ENCODE results near the gene DLX1.
A peak's percentile ranks its signal among the peaks of the same experiment; 100 is the strongest.

The DLX1 gene

DNA sequence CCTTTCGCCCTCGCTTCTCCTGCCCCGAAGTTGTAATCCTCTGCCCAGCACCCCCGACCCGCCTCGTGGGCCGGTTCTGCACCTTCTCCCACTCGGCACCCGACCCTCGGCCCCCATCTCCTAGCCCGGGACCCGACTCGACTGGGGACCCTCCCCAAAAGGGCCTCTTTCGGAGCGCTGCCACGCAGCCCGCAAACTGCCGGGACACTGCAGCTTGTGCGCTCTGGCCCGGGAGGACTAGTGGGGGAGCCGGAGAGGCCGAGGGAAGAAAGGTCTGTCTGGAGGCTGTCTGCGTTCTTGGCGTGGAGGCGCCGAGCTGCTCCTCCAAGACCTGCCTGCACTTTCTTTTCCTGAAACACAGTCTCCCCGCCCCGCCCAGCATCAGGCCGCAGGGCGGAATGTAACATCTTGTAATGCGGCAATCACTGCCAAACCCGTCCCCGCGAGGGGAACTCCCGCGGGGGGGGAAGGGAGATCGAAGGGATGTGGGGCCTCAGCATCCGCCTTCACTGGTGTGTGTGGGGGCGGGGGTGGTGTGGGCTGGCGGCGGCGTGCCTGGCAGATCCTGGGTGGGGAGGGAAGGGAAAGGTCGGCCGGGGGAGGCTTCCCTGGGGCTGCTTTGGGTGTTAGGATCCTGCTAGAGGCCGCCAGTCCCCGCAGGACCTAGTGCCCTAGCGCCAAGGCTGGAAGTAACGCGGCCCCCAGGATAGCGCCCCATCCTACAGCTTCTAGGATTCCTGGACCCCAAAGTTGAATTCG lies 10.0 kb downstream of the DLX1 start:
- peak; percentile 77 for DNase-seq
- Mint-ChIP-seq H3K27me3 (peaks cover 97% of the 10 kb centered on the region), H3K4me3 (peak overlapping the region; percentile 77), H3K4me1 (peaks cover 39% of the 10 kb centered on the region), H3K36me3 (peaks cover 3% of the 10 kb centered on the region), H3K9me3 (no peaks in the 10 kb centered on the region), H3K27ac (peak overlapping the region; percentile 64)
- CTCF ChIA-PET, result interaction anchor here (1.1 to 2.5 kb wide), 3 partner anchors 10 to 387 kb away, joined by 3 to 11 read pairs (median 6); partner anchors contain the start of gene DLX1

DNA sequence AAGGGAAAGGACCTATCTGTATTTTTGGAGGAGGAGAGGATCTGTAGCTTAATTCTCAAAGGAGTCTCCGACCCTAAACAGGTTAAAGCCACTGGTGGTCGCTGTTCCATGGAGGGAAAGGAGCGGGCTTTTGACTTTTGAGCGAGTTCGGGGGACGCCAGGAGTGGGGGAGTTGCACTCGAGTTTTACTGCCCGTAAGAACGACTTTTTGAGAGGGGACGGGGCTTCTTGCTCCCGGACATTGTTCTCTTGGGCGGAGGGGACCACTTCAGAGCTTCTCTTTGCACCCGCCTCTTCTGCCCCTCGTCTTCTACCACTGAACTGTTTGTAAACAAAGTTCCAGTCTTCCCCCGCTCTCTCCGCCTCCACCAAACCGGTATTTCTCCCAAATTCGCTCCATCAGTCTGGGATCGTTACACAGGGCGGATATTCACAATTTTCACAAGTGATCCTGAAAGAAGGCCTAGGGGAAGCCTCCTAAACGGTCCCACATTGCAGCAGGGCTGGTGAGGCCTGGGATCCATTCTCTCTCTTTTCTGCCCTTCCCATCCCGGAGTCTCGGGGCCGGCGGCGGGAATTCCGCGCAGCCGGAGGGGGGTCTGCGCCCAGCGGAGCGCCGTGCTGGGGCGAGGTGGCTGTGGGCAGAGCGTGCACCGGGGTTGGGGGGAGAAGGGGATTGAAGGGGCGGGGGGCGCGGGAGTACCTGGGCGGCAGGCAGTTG lies 10.8 kb downstream of the DLX1 start:
- no peak for DNase-seq
- Mint-ChIP-seq H3K27ac (no peak overlapping the region), H3K27me3 (peaks cover 97% of the 10 kb centered on the region), H3K4me1 (peaks cover 42% of the 10 kb centered on the region), H3K4me3 (peak overlapping the region; percentile 77), H3K9me3 (no peaks in the 10 kb centered on the region), H3K36me3 (peaks cover 3% of the 10 kb centered on the region)
- CTCF ChIA-PET, result interaction anchor here (0.5 to 2.5 kb wide), 5 partner anchors 10 to 388 kb away, joined by 3 to 11 read pairs (median 4); partner anchors contain the start of gene DLX1

DNA sequence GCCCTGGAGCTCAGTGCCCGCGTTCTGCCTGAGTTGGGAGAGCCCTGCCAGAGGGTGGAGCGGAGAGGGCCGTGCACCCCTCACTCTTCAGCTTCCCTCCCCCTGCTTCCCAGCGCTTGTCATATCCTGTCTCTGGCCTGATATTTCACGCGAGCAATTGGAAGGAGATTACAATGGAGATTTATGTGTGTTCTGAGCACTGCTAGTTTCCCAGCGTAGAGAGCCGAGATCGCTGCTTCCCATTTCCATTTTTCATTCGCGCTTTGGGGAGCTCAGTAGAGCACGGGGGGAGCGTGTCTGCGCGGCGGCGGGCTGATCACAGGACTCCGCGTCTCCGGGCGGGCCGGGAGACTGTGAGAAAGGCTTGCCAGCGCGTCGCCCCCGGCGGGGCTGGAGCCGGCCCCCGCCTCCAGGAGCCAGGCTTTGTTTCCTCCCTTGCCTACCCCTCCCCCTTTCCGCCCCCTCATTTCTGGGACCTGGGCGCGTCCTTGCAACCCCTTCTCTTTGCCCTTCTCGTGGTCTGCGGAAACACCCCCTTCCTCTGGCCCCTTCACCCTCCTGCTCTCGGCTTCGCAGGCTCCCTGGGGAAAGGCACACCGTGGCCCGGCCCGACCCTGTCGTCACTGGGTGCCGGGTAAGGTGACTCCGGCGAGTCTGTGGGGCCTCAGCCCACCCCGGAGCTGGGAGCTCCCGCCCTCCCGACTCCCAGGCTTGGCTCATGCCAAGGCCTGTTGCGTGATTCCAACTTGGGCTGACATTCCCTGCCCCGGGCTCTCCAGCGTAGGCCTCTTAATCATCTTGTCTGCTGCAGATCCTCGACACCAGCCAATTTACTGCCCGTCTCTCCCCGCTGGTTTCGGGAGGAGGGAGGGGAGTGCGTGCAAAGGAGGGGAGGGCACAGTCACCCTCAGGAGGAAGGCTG lies 11.6 kb downstream of the DLX1 start:
- DNase-seq, result no peak
- no peaks in the 10 kb centered on the region for H3K9me3 Mint-ChIP-seq
- CTCF ChIA-PET, result interaction anchor here (1.3 to 2.5 kb wide), 2 partner anchors 9 to 365 kb away, joined by 4 to 11 read pairs; no protein-coding TSS in a partner anchor
- peaks cover 49% of the 10 kb centered on the region for H3K4me1 Mint-ChIP-seq
- peaks cover 3% of the 10 kb centered on the region for H3K36me3 Mint-ChIP-seq
- H3K27ac Mint-ChIP-seq, result no peak overlapping the region
- H3K4me3 Mint-ChIP-seq, result peak overlapping the region; percentile 24
- H3K27me3 Mint-ChIP-seq, result peaks cover 100% of the 10 kb centered on the region

DNA sequence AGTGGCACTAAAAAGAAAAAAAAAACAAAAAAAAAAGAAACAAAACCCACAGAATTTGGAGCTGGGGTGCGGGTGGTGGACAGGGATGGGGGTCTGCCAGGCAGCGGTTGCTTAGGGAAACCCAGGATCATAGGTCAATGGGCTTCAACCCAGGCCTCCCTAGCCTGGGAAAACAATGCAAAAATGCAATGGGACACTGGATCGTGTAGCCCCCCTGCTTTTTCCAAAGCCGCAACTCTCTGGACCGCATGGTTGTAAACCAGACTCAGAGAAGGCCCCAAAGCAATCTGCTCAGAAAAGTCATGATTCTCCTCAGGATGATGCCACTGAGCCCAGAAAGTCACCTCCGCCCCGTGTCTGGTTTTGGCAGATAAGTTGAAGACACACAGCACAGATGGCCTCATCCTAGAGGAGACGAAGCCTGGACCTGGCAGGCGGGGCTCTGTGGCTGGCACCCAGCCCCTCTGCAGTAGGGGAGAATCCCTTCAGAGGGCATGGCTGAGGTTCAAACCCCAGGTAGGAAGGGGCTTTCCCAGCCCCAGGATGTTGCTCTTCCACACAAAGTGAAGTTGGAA lies 12.3 kb downstream of the DLX1 start:
- Mint-ChIP-seq H3K9me3 (no peaks in the 10 kb centered on the region), H3K27ac (no peak overlapping the region)

DNA sequence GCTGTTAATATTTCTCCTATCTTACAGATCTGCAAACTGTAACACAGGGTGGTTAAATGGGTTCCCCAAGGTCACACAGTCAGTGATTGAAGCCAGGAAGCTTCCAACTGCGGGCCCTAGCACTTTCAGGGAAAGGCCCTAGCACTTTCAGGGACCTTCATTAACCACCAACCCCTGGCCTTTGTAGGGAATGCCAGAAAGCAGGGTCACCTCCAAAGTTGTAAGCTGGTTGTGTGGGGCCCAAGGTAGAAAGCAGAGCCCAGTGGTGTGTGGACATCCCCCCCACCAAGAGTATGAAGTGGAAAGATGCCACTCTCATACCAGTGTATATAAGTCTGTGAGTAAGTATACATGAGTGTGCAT lies 13.0 kb downstream of the DLX1 start:
- H3K27ac Mint-ChIP-seq, result peak overlapping the region; percentile 60
- DNase-seq, result no peak
- peaks cover 3% of the 10 kb centered on the region for H3K36me3 Mint-ChIP-seq
- H3K4me1 Mint-ChIP-seq, result peaks cover 58% of the 10 kb centered on the region
- no peaks in the 10 kb centered on the region for H3K9me3 Mint-ChIP-seq
- peak overlapping the region; percentile 5 for H3K4me3 Mint-ChIP-seq
- CTCF ChIA-PET, result no interaction called here
- peaks cover 100% of the 10 kb centered on the region for H3K27me3 Mint-ChIP-seq

More for the DNA sequence above, 12.3 kb downstream of the DLX1 start:
- peaks cover 55% of the 10 kb centered on the region for H3K4me1 Mint-ChIP-seq
- CTCF ChIA-PET, result no interaction called here
- no peak for DNase-seq
- peaks cover 100% of the 10 kb centered on the region for H3K27me3 Mint-ChIP-seq
- H3K36me3 Mint-ChIP-seq, result peaks cover 3% of the 10 kb centered on the region
- H3K4me3 Mint-ChIP-seq, result no peak overlapping the region

DNA sequence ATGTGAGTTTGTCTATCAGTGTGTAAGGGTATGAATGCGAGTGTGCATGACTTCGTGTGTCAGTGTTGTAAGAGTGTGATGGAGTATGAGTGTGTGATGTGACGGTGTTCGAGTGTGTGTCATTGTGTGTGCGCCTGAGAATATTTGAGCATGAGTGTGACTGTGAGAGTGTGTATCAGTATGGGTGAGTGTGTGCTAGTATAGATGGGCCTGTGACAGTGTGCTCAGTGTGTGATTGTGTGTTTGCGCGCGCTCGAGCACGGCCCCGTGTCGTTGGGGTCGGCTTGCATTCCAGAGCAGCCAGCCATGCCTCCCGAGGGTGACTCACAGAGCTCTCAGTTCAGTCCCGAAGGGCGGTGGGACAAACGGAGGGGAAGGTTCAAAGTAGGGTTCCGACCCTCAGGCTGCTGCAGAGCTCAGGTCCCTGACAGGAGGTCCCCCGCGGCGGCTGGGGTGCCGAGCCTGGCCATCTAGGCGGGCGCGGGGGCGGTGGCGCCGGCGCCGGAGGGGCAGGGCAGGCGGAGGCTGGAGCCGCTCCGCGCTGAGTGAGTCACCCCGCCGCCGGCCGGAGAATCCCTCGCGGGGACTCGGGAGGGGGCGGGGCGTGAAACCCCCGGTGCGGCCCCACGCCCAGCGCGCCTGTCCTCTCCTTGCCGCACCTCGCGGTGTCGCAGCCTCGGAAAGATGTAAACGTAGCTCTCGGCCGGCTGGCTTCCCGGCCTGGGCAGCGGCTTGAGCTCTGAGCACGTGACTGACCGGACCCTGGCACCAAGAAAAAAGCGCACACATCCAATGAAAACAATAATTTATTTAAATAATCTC lies 13.6 kb downstream of the DLX1 start:
- CTCF ChIA-PET, result interaction anchor here (0.8 to 1.0 kb wide), 2 partner anchors 17 to 395 kb away, joined by 3 to 5 read pairs; no protein-coding TSS in a partner anchor
- peaks cover 59% of the 10 kb centered on the region for H3K4me1 Mint-ChIP-seq
- DNase-seq, result no peak
- H3K4me3 Mint-ChIP-seq, result peak overlapping the region; percentile 5
- peak overlapping the region; percentile 60 for H3K27ac Mint-ChIP-seq
- H3K36me3 Mint-ChIP-seq, result peaks cover 3% of the 10 kb centered on the region
- H3K9me3 Mint-ChIP-seq, result no peaks in the 10 kb centered on the region
- H3K27me3 Mint-ChIP-seq, result peaks cover 99% of the 10 kb centered on the region

DNA sequence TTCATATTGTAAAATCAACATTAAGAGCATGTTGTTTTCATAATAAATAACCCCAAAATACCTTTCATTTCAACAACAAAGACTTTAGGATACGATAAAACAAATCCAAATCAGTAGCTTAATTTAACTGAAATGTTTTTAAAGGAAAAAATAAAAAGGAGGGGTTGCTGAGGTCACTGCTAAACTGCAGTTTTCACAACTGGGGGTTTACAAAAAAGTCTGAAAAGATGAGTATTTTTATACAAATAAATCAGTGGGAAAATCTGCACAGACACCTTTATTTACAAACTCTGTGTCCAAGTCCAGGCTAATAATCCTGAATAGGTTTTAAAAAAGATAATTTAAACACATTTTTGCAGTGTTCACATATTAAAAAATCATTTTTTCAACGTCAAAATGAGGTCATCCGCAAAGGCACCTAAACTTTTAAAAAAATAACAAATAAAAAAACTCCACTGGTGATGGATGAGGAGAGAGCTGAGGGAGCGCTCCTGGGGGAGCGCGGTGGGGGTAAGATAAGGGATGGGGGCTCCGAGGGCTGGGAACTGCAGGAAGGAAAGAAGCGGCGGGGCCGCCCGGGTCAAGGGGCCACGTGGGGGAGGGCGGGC lies 14.3 kb downstream of the DLX1 start:
- no peak for DNase-seq
- Mint-ChIP-seq H3K4me1 (peaks cover 60% of the 10 kb centered on the region), H3K27me3 (peaks cover 99% of the 10 kb centered on the region), H3K36me3 (peaks cover 3% of the 10 kb centered on the region), H3K4me3 (no peak overlapping the region), H3K9me3 (no peaks in the 10 kb centered on the region), H3K27ac (no peak overlapping the region)
- CTCF ChIA-PET, result interaction anchor here (0.8 to 1.0 kb wide), 2 partner anchors 18 to 395 kb away, joined by 3 to 5 read pairs; no protein-coding TSS in a partner anchor

DNA sequence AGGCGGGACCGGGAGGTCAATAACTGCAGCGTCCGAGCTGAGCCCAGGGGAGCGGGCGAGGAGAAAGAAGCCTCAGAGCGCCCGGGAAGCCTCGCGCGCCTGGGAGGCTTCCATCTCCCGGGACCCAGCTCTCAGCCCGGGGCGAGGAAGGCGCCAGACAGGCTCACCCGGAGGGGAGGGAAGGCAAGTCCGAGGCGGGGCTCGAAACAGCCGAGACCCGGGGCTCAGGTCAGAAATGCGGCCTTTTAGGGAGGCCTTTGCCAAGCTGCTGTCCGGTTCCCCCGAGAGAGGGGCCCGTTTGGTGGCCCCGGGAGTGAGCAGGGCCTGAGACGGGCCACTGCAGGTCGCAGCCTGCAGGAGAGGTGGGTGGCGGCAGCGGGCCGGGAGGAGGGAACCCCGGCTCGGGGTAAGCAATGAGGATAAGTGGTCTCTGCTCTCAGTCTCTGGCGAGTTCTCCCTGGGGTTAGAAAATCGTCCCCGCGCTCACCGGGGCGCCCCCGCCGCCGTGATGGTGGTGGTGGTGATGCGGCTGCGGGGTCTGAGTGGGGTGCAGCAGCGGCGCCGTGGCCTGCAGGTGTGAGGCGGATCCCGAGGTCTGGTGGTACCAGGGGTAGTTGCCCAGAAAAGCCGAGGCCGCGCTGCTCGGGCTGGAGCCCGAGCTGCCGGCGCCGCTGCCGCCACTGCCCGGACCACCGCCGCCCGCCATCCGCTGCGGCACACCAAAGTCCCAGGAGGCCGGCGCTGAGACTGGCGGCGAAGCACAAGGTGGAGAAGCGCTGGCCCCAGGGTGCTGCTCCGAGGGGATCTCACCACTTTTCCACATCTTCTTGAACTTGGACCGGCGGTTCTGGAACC lies 15.0 kb downstream of the DLX1 start:
- Mint-ChIP-seq H3K27ac (no peak overlapping the region), H3K27me3 (peaks cover 99% of the 10 kb centered on the region), H3K4me3 (peak overlapping the region; percentile 10), H3K9me3 (no peaks in the 10 kb centered on the region), H3K4me1 (peaks cover 60% of the 10 kb centered on the region), H3K36me3 (peaks cover 3% of the 10 kb centered on the region)
- CTCF ChIA-PET, result interaction anchor here (7.9 kb wide), 1 partner anchor 396 kb away, joined by 103 read pairs; no protein-coding TSS in a partner anchor
- no peak for DNase-seq

DNA sequence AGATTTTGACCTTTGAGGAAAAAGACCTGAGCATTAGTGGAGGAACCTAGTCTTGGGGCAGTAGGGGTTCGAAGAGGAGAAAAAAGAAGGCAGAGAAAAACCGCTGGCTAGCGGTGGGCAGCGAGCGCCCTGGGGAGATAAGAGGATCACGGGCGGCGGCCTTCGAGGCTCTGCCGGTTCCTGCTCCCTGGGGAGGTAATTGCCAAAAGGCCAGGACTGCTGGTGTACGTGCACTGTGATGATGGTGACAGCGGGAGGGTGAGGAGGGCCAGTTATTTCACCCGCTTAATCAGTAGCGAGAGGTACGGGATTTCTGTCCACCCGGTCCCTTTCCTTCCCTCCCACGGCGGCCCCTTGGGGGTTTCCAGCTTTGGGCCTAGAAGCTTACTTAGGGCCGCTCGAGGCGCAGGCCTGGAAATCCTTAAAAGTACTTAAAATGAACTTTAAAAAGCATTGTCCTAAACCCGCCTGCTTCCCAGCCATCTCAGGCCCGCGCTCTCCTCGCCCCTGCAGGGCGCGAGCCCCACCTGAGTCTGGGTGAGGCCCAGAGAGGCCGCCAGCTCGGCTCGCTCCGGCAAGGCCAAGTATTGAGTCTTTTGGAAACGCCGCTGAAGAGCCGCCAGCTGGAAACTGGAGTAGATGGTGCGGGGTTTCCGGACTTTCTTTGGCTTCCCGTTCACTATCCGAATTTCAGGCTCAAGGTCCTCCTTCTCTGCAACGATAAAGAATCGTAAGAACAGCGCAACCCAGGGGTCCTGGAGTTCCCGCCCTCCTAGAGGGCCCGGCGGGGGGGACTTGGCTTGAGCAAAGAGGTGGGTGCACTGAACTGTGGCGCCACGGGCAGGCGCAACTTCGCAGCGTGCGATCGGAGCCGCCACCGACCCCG lies 15.9 kb downstream of the DLX1 start:
- H3K27me3 Mint-ChIP-seq, result peaks cover 99% of the 10 kb centered on the region
- peak overlapping the region; percentile 75 for H3K4me3 Mint-ChIP-seq
- no peaks in the 10 kb centered on the region for H3K9me3 Mint-ChIP-seq
- peak overlapping the region; percentile 77 for H3K27ac Mint-ChIP-seq
- H3K36me3 Mint-ChIP-seq, result peaks cover 3% of the 10 kb centered on the region
- DNase-seq, result no peak
- CTCF ChIA-PET, result interaction anchor here (0.8 to 7.9 kb wide), 4 partner anchors 10 to 396 kb away, joined by 3 to 103 read pairs (median 8); partner anchors contain the start of gene DLX1
- H3K4me1 Mint-ChIP-seq, result peaks cover 60% of the 10 kb centered on the region

DNA sequence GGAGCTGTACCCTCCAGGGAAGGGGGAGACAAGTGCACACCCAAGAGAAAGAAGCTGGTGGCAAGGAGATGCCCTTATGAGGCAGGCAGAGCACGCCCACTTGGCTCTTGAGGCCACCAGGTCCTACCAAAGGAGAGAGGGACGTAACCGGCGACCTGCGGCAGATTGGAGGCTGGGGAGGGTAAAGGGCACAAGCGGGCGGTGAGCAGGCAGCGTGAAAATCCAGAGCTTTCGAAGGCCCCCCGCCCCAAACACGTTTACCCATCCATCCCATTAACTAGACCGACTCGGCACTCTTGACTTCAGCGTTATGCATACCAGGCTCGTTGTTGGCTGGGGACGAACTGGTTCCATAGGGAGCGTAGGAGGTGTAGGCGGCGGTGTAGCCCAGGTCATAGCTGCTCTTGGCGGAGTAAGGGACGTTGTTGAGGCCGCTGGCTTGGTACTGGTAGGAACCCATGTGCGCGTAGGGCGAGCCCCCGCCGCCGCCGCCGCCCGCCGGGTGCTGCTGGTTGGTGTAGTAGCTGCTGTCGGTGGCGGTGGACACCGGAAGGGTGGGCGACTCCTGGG lies 16.6 kb downstream of the DLX1 start:
- DNase-seq, result no peak
- H3K4me3 Mint-ChIP-seq, result peak overlapping the region; percentile 75
- CTCF ChIA-PET, result interaction anchor here (0.8 to 7.9 kb wide), 4 partner anchors 10 to 397 kb away, joined by 3 to 103 read pairs (median 8); partner anchors contain the start of gene DLX1
- H3K27me3 Mint-ChIP-seq, result peaks cover 99% of the 10 kb centered on the region
- peaks cover 61% of the 10 kb centered on the region for H3K4me1 Mint-ChIP-seq
- peaks cover 3% of the 10 kb centered on the region for H3K36me3 Mint-ChIP-seq
- no peaks in the 10 kb centered on the region for H3K9me3 Mint-ChIP-seq
- H3K27ac Mint-ChIP-seq, result peak overlapping the region; percentile 77
